Measurements from ENCODE around the gene CFAP46. TPM values are rescaled to one million over a fixed set of nuclear protein-coding genes. Genes with fewer than 3 reads are reported as not detected.
"Not testable (repeated sequence)": the region's sequence is repeated elsewhere in the genome, so short reads cannot be mapped to it uniquely, and the experiment has no call there.

Gene CFAP46
- total RNA-seq, 4 donors from 2014 or later = 0.19 to 0.92 (median 0.54) TPM

- intact Hi-C loops (cut with DNase I) = no loop called here
These were observed 97.3 kb downstream of the CFAP46 start for GRCh38 chr10:132845041-132845551.

GRCh38 chr10:132844069-132844809, 98.1 kb downstream of the CFAP46 start:
- Histone ChIP-seq H3K4me3 (no peak overlapping the region), H3K27me3 (peaks cover 0 to 87% (median 0%) of the 10 kb centered on the region in 4 donors), H3K27ac (no peak overlapping the region), H3K9me3 (peaks cover 0 to 23% (median 18%) of the 10 kb centered on the region in 3 donors), H3K4me1 (peaks cover 0 to 12% (median 0%) of the 10 kb centered on the region in 3 donors), H3K36me3 (no peaks in the 10 kb centered on the region)
- TF ChIP-seq POLR2A (IDR thresholded peaks at IDR 0.05) (no peak), CTCF (IDR thresholded peaks at IDR 0.05) (no peak)
- no peak for DNase-seq
- 75 to 82% methylated on average over 8 to 16 of the region's 20 CpGs for WGBS, 2 donors
- intact Hi-C loops (cut with DNase I) = no loop called here

More at GRCh38 chr10:132845041-132845551, 97.3 kb downstream of the CFAP46 start:
- TF ChIP-seq POLR2A (IDR thresholded peaks at IDR 0.05) = no peak
- TF ChIP-seq CTCF (IDR thresholded peaks at IDR 0.05) = no peak
- WGBS, 2 donors = 64% methylated on average over 13 of the region's 15 CpGs; no CpG with 5 or more reads in 1 of the 2 donors
- H3K27me3 ChIP-seq = peaks cover 0 to 91% (median 0%) of the 10 kb centered on the region in 4 donors
- no peak overlapping the region for H3K27ac ChIP-seq
- H3K36me3 ChIP-seq = no peaks in the 10 kb centered on the region
- no peak overlapping the region for H3K4me3 ChIP-seq
- H3K4me1 ChIP-seq = peaks cover 0 to 12% (median 0%) of the 10 kb centered on the region in 3 donors
- H3K9me3 ChIP-seq = peaks cover 0 to 23% (median 18%) of the 10 kb centered on the region in 3 donors
- DNase-seq = no peak

GRCh38 chr10:132843276-132843675, 99.1 kb downstream of the CFAP46 start:
- peaks cover 0 to 23% (median 18%) of the 10 kb centered on the region in 3 donors for H3K9me3 ChIP-seq
- H3K4me3 ChIP-seq; DNase-seq; intact Hi-C loops (cut with DNase I); H3K36me3 ChIP-seq; H3K27ac ChIP-seq; H3K4me1 ChIP-seq: not testable (repeated sequence)
- peaks cover 0 to 87% (median 0%) of the 10 kb centered on the region in 4 donors for H3K27me3 ChIP-seq
- 94% methylated on average over 3 of the region's 10 CpGs; no CpG with 5 or more reads in 1 of the 2 donors for WGBS, 2 donors

GRCh38 chr10:132842397-132842796, 100.0 kb downstream of the CFAP46 start:
- no peak for DNase-seq
- Histone ChIP-seq H3K4me1 (no peaks in the 10 kb centered on the region), H3K9me3 (peaks cover 0 to 23% (median 18%) of the 10 kb centered on the region in 3 donors), H3K4me3 (no peak overlapping the region), H3K27ac (no peak overlapping the region), H3K27me3 (peaks cover 0 to 82% (median 0%) of the 10 kb centered on the region in 4 donors), H3K36me3 (no peaks in the 10 kb centered on the region)
- no peak for TF ChIP-seq CTCF (IDR thresholded peaks at IDR 0.05)
- TF ChIP-seq POLR2A (IDR thresholded peaks at IDR 0.05) = no peak
- WGBS, 2 donors = 86 to 93% methylated on average over 3 of the region's 3 CpGs
- intact Hi-C loops (cut with DNase I) = no loop called here

- TF ChIP-seq POLR2A (IDR thresholded peaks at IDR 0.05) (no peak), CTCF (IDR thresholded peaks at IDR 0.05) (no peak)
- DNase-seq = no peak
- H3K27ac ChIP-seq = no peak overlapping the region
- H3K4me1 ChIP-seq = peaks cover 0 to 7% (median 0%) of the 10 kb centered on the region in 3 donors
- no CpG with 5 or more reads among the region's 3 CpGs for WGBS, 2 donors
- H3K36me3 ChIP-seq = no peaks in the 10 kb centered on the region
- H3K9me3 ChIP-seq = peaks cover 0 to 23% (median 18%) of the 10 kb centered on the region in 3 donors
- no peak overlapping the region for H3K4me3 ChIP-seq
- intact Hi-C loops (cut with DNase I) = no loop called here
- peaks cover 0 to 77% (median 0%) of the 10 kb centered on the region in 4 donors for H3K27me3 ChIP-seq
These were observed 100.8 kb downstream of the CFAP46 start for GRCh38 chr10:132841615-132841975.

Data from esophagus squamous epithelium (tissue), 5 donors.